Testis (tissue), 2 donors: ENCODE data around the gene ARID5B.

Experiments
- CTCF ChIP-seq, 3 experiments: fragments of 450-650 bp in 2 of 3; fragments of 200-600 bp in 1 of 3; sonication (generic) in 1 of 3; IDR thresholded peaks; one replicate each; pipeline ENCODE4 v1.5.1; 2016 to 2019; ENCODE audit warnings: antibody characterized with exemption in 3 of 3, mild to moderate bottlenecking in 2 of 3, moderate library complexity in 1 of 3
- POLR2A ChIP-seq: fragments of 450-650 bp; IDR thresholded peaks from one replicate; pipeline ENCODE4 v1.6.1; 2017; ENCODE audit warnings: antibody characterized with exemption, mild to moderate bottlenecking, moderate library complexity

- TF ChIP-seq CTCF (IDR thresholded peaks at IDR 0.05) (no peak), POLR2A (no peak)
Observed at GRCh38 chr10:62099299-62099698, 197.8 kb downstream of the ARID5B start.
